Fibroblast of mammary gland (primary cell): ENCODE measurements around the gene GABRR2.

Experiments
- DNase-seq: peaks from one replicate; pipeline ENCODE4 v3.0.0-alpha.2; 2010; ENCODE audit warnings: low read depth
- H3K4me3 ChIP-seq: 2 replicates; pipeline ENCODE4 v1.5.1; 2011; ENCODE audit warnings: low read depth, mild to moderate bottlenecking, low read length, moderate library complexity; ENCODE audit not compliant: control insufficient read depth
- TF ChIP-seq, protein P1 (sequence below): conservative IDR thresholded peaks from 2 replicates; pipeline ENCODE4 v1.5.1; 2011; ENCODE audit warnings: low read depth, low read length, inconsistent platforms; ENCODE audit not compliant: control insufficient read depth, insufficient read depth

Gene GABRR2

DNA sequence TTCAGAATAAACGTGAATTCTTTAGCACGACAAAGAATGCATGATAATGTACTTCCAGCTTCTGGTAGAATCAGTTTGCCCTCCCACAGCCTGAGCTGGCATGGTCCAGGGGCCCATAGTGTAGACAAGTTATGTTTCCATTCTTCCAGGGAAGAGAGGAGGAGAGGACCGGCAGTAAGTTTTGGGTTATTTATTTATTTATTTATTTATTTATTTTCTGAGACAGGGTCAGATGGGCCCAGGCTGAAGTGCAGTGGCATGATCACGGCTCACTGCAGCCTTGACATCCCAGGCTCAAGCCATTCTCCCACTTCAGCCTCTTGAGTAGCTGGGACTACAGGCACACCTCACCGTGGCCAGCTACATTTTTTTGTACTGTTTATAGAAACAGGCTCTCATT is 102.6 kb downstream of the GABRR2 start:
- no peak for DNase-seq
- no peak overlapping the region for H3K4me3 ChIP-seq
- TF ChIP-seq, protein P1, sequence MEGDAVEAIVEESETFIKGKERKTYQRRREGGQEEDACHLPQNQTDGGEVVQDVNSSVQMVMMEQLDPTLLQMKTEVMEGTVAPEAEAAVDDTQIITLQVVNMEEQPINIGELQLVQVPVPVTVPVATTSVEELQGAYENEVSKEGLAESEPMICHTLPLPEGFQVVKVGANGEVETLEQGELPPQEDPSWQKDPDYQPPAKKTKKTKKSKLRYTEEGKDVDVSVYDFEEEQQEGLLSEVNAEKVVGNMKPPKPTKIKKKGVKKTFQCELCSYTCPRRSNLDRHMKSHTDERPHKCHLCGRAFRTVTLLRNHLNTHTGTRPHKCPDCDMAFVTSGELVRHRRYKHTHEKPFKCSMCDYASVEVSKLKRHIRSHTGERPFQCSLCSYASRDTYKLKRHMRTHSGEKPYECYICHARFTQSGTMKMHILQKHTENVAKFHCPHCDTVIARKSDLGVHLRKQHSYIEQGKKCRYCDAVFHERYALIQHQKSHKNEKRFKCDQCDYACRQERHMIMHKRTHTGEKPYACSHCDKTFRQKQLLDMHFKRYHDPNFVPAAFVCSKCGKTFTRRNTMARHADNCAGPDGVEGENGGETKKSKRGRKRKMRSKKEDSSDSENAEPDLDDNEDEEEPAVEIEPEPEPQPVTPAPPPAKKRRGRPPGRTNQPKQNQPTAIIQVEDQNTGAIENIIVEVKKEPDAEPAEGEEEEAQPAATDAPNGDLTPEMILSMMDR, result no peak

DNA sequence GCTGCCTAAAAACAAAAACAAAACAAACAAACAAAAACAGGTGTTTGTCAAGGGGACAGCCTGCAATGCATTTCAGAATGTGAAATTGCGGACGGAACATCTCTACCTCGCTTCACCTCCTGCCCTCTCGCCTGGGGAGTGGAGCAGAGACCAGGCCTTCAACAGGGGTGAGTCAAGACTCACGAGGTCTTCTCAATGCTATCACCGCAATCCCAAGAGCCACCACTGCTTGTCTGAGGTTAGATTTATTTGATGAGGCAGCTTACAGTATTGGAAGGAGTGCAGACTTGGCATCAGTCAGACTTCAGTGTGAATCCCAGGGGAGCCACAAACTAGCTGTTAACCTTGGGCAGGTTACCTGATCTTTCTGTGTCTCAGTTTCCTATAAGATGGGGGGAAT is 105.6 kb downstream of the GABRR2 start:
- TF ChIP-seq, protein P1, result no peak
- no peak overlapping the region for H3K4me3 ChIP-seq
- DNase-seq, result no peak

DNA sequence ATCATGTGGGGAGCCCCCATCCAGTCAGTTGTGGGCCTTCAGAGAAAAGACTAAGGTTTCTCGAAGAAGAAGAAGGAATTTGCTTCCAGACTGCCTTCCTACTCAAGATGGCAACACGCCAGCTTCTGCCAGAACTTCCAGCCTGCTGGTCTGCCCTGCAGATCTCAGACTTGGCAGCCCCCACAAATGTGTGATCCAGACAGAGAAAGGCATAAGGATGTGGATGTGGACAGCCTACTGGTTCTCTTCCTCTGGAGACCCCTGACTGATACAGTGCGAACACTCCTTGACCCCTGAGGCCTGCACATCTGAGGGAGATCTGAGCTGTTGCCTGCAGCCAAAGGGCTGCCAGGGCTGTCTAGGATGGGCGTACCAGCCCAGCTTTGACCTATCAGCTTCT is 106.5 kb downstream of the GABRR2 start:
- TF ChIP-seq, protein P1, result no peak
- no peak overlapping the region for H3K4me3 ChIP-seq
- DNase-seq, result no peak
